GM20000 (cell line): ENCODE data around the gene HADH.

Source experiments
- DNase-seq: peaks from one replicate; pipeline ENCODE4 v3.0.0; 2012; ENCODE audit warnings: low spot score
- CTCF ChIP-seq: IDR thresholded peaks from 2 replicates; pipeline ENCODE4 v1.5.1; 2012; ENCODE audit warnings: mild to moderate bottlenecking, control low read depth; ENCODE audit errors: extremely low read depth, missing control alignments

Gene HADH

GRCh38 chr4:107997794-107998193 is 8.1 kb downstream of the HADH start:
- TF ChIP-seq CTCF: no peak
- DNase-seq: no peak

DNA sequence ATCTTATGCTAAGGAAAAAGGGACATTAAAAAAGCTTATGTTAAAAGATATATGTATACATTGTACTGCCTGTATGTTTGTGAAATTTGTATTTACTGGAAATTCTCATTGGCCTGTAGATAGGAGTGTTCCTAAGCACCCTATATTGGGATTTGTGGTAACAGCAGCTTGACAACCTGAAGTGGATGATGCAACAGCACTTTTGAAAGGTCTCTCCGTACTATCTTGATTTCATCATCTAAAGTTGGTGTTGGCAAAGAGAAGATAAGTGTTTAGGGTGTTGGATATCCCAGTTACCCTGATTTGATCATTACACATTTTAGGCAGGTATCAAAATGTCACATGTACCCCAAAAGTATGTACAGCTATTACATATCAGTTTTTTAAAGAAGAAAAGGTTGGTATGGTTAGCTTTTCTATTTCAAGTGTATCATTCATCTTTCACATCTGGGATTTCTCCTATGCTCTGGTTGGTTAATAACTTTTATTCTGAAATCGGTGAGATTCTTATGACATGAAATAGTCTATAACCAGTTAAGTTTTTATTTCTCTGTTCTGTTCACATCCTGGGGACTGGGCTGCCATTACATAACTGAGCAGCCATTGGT is 10.3 kb downstream of the HADH start:
- DNase-seq: no peak
- TF ChIP-seq CTCF: no peak

GRCh38 chr4:108001540-108002135 is 11.9 kb downstream of the HADH start:
- DNase-seq: no peak
- TF ChIP-seq CTCF: no peak

DNA sequence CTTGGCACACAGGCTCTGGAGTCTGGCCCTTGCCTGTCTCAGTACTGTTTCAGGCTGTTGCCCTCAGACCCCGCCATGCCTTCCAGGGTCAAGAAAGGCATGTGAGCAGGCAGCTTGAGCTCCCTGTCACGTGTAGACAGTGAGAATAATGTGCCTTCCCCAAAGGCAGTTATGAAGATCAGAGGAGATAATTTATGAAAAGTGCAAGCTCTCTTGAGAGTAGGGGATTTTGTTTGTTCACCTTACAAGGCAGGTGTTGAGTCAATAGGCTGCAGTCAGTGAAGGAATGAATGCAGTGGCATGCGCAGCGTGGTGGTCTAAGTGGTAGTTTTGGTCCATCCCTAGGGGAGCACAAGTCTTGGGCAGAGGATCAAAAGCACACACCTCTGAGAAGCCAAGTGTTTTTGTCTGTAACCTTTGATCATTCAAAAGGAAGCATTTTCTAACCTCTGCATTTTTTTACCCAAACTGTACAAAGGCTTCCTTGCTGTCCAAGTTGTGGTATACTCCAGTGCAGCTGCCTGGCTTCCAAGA is 14.4 kb downstream of the HADH start:
- DNase-seq: no peak
- no peak for TF ChIP-seq CTCF

- no peak for TF ChIP-seq CTCF
Observed at GRCh38 chr4:108004646-108005045, 15.0 kb downstream of the HADH start.

GRCh38 chr4:108005807-108006206 is 16.1 kb downstream of the HADH start:
- no peak for DNase-seq
- TF ChIP-seq CTCF: no peak

More at GRCh38 chr4:108004646-108005045, 15.0 kb downstream of the HADH start:
- DNase-seq: no peak

DNA sequence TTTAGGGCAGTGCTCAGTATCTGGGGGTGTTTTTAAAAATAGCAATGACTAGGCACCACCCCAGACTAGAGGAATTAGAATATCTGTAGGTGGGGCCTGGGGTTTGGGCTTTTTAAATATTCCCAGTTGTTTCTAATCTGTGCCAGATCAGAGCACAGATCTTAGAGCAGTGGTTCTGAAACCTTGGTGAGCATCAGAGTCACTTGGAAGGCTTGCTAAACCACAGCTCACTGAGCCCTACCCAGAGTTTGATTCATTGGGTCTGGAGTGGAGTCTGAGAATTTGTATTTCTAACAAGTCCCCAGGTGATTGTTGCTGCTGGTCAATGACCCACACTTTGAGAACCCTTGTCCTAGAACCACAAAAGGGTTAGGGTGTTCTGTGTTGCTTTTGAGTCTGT is 16.7 kb downstream of the HADH start:
- DNase-seq: no peak
- no peak for TF ChIP-seq CTCF
